ENCODE results near the gene CBLN3.
A peak's percentile ranks its signal among the peaks of the same experiment; 100 is the strongest.

DNA sequence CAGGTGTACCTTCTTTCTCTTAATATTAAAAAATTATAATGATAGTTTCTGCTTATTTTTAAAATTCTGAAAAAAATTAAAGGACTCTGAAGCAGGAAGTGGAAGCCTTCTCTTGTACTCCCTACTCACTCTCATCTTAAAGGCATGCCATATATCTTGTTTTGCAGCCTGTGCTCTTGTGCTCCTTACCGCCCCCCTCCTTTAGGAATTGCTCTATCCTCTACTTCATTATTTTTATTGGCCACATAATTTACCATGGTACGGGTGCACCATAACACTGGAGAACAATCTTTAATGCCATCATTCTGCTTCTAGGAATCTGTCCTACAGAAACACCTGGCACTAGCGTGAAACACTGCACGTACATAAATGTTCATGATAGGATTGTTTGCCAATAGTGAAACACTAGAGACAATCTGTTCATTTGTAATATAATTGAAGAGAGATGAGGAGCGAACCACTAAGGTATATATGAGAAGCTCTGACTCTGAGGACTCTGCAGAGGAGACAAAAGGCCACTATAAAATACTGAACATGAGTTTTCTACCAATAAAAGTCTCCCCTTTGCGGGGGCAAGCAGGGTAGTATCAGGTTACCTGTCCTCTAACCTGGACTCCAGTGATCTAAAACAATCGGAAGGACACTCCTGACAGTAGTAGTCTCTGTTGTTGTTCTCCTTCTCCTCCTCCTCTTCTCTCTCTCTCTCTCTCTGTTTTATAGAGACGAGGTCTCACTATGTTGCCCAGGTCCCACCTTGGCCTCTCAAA is 37.0 kb downstream of the CBLN3 start:
- TF ChIP-seq, protein P1, sequence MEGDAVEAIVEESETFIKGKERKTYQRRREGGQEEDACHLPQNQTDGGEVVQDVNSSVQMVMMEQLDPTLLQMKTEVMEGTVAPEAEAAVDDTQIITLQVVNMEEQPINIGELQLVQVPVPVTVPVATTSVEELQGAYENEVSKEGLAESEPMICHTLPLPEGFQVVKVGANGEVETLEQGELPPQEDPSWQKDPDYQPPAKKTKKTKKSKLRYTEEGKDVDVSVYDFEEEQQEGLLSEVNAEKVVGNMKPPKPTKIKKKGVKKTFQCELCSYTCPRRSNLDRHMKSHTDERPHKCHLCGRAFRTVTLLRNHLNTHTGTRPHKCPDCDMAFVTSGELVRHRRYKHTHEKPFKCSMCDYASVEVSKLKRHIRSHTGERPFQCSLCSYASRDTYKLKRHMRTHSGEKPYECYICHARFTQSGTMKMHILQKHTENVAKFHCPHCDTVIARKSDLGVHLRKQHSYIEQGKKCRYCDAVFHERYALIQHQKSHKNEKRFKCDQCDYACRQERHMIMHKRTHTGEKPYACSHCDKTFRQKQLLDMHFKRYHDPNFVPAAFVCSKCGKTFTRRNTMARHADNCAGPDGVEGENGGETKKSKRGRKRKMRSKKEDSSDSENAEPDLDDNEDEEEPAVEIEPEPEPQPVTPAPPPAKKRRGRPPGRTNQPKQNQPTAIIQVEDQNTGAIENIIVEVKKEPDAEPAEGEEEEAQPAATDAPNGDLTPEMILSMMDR (conservative IDR thresholded peaks at IDR 0.05; ENCODE audit: low read depth, low read length), result peak; percentile 41
- no peak; the same call in 1 of the 2 replicates for TF ChIP-seq RAD21 (IDR thresholded peaks at IDR 0.05; ENCODE audit: low read length)

All from IMR-90 (cell line).